Small intestine (tissue), 7 donors: ENCODE results near the gene GMPR2. TPM values are rescaled to one million over a fixed set of nuclear protein-coding genes. Genes with fewer than 3 reads are reported as not detected.

Experiments used
- DNase-seq, 2 donors: peaks; one replicate each; pipeline versions ENCODE4 v3.0.0 to v3.0.0-alpha.2; 2013
- FAIRE-seq: peaks from 2 replicates; lab custom pipeline; 2012; peaks lifted over from hg19 to GRCh38; lab: Jason Lieb, UNC
- H3K27ac ChIP-seq, 3 donors: one replicate each; pipeline ENCODE4 v1.5.1; 2013; ENCODE audit warnings: low read length in 2 of 3, mild to moderate bottlenecking in 2 of 3, control low read depth in 1 of 3, inconsistent platforms in 1 of 3, low read depth in 1 of 3, moderate library complexity in 1 of 3
- H3K27me3 ChIP-seq, 3 donors: one replicate each; pipeline ENCODE4 v1.6.1; 2013; ENCODE audit warnings: low read length in 3 of 3, inconsistent platforms in 1 of 3; ENCODE audit not compliant: control insufficient read depth in 3 of 3, insufficient read depth in 3 of 3
- H3K36me3 ChIP-seq, 3 donors: one replicate each; pipeline ENCODE4 v1.6.1; 2013; ENCODE audit warnings: low read length in 3 of 3, inconsistent platforms in 1 of 3, low read depth in 1 of 3, mild to moderate bottlenecking in 1 of 3, moderate library complexity in 1 of 3; ENCODE audit not compliant: control insufficient read depth in 3 of 3, insufficient read depth in 2 of 3
- H3K4me1 ChIP-seq, 3 donors: one replicate each; pipeline ENCODE4 v1.6.1; 2013; ENCODE audit warnings: low read length in 2 of 3, inconsistent platforms in 1 of 3, low read depth in 1 of 3, mild to moderate bottlenecking in 1 of 3, moderate library complexity in 1 of 3; ENCODE audit not compliant: control insufficient read depth in 3 of 3, insufficient read depth in 2 of 3
- H3K4me3 ChIP-seq, 3 donors: one replicate each; pipeline ENCODE4 v1.5.1; 2013; ENCODE audit warnings: low read length in 3 of 3, control low read depth in 1 of 3, inconsistent platforms in 1 of 3, low read depth in 1 of 3, mild to moderate bottlenecking in 1 of 3, moderate library complexity in 1 of 3
- H3K9me3 ChIP-seq, 2 donors: one replicate each; pipeline ENCODE4 v1.6.1; 2013; ENCODE audit warnings: low read depth in 1 of 2, low read length in 1 of 2; ENCODE audit not compliant: control insufficient read depth in 2 of 2, insufficient read depth in 1 of 2
- WGBS, 3 donors: extraction: QIAGEN DNeasy Blood & Tissue Kit; methylation state at CpG; one replicate each; pipeline ENCODE4 v1.1.7; 2013; 5-methylcytosine and 5-hydroxymethylcytosine counted together
- polyA plus RNA-seq, 4 donors: library from polyadenylated mRNA; stranded (reverse) in 3 of 4; unstranded in 1 of 4; fragments of 200-250 nt in 3 of 4; fragments of 120-200 nt in 1 of 4; gene quantifications; one replicate each; pipeline versions ENCODE4 v1.2.1 to v1.2.3, GENCODE V29; 2013
- donor health status: healthy with polysubstance abuse.
- donor health status: control.
- donor health status: control.
- donor health status: Bipolar disorder and iron deficiency.
- donor health status: healthy.

GMPR2 gene
- polyA plus RNA-seq, 4 donors = 57.4 to 94.1 (median 76.0) TPM

GRCh38 chr14:24273422-24273998, 40.8 kb downstream of the GMPR2 start:
- H3K9me3 ChIP-seq = no peaks in the 10 kb centered on the region
- H3K27me3 ChIP-seq = no peaks in the 10 kb centered on the region
- H3K4me3 ChIP-seq = no peak overlapping the region
- FAIRE-seq (no peak), DNase-seq (no peak)
- 76 to 87% (median 77%) methylated on average over 3 of the region's 3 CpGs for WGBS, 3 donors
- H3K4me1 ChIP-seq = peaks cover 0 to 12% (median 6%) of the 10 kb centered on the region in 3 donors
- H3K27ac ChIP-seq = no peak overlapping the region
- peaks cover 0 to 20% (median 0%) of the 10 kb centered on the region in 3 donors for H3K36me3 ChIP-seq

- Histone ChIP-seq H3K4me1 (peaks cover 0 to 12% (median 6%) of the 10 kb centered on the region in 3 donors), H3K36me3 (peaks cover 0 to 14% (median 0%) of the 10 kb centered on the region in 3 donors), H3K9me3 (no peaks in the 10 kb centered on the region), H3K4me3 (no peak overlapping the region), H3K27ac (peak overlapping the region in 1 of 3 donors; percentile 49), H3K27me3 (no peaks in the 10 kb centered on the region)
- DNase-seq (peak in 1 of 2 donors; percentile 29), FAIRE-seq (no peak)
- 22 to 54% (median 26%) methylated on average over 3 of the region's 3 CpGs for WGBS, 3 donors
These were observed 41.4 kb downstream of the GMPR2 start for GRCh38 chr14:24274101-24274543.

GRCh38 chr14:24277071-24277470, 44.3 kb downstream of the GMPR2 start:
- peaks cover 0 to 3% (median 2%) of the 10 kb centered on the region in 3 donors for H3K4me1 ChIP-seq
- no peak overlapping the region for H3K4me3 ChIP-seq
- whole genome bisulfite sequencing, 3 donors = 92 to 95% (median 92%) methylated on average over 6 of the region's 6 CpGs
- DNase-seq (no peak), FAIRE-seq (no peak)
- H3K9me3 ChIP-seq = no peaks in the 10 kb centered on the region
- peaks cover 0 to 7% (median 0%) of the 10 kb centered on the region in 3 donors for H3K36me3 ChIP-seq
- no peak overlapping the region for H3K27ac ChIP-seq
- H3K27me3 ChIP-seq = no peaks in the 10 kb centered on the region

- peaks cover 0 to 2% (median 2%) of the 10 kb centered on the region in 3 donors for H3K4me1 ChIP-seq
- H3K27me3 ChIP-seq = no peaks in the 10 kb centered on the region
- H3K27ac ChIP-seq = no peak overlapping the region
- DNase-seq (no peak), FAIRE-seq (no peak)
- no peaks in the 10 kb centered on the region for H3K9me3 ChIP-seq
- no peak overlapping the region for H3K4me3 ChIP-seq
- 75 to 91% (median 90%) methylated on average over 11 of the region's 11 CpGs for WGBS, 3 donors
- peaks cover 0 to 9% (median 0%) of the 10 kb centered on the region in 3 donors for H3K36me3 ChIP-seq
These were observed 45.0 kb downstream of the GMPR2 start for GRCh38 chr14:24277606-24278321.

DNA sequence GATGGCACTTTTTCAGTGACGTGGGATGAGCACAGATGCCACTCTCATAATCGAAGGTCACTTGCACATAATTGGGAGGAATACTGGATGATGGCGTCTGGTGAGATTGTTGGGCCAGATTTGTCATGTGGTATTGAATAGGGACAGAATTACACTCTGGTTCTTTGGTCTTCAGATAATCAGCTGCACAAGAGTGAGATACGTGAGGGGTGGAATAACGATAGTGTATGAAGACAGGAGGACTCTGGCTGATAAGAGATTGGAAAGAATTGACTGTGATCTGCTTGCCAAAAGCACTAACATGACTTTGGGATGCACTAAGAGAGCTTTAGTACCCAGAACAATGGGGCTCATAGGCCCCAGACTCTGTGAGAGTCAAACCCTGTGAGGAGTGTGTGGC, 45.7 kb downstream of the GMPR2 start:
- Histone ChIP-seq H3K27me3 (no peaks in the 10 kb centered on the region), H3K36me3 (peaks cover 0 to 9% (median 0%) of the 10 kb centered on the region in 3 donors), H3K4me1 (peaks cover 0 to 2% (median 2%) of the 10 kb centered on the region in 3 donors), H3K9me3 (no peaks in the 10 kb centered on the region), H3K27ac (no peak overlapping the region), H3K4me3 (no peak overlapping the region)
- 91% methylated on average over 5 of the region's 5 CpGs for WGBS, 3 donors
- FAIRE-seq (no peak), DNase-seq (no peak)

DNA sequence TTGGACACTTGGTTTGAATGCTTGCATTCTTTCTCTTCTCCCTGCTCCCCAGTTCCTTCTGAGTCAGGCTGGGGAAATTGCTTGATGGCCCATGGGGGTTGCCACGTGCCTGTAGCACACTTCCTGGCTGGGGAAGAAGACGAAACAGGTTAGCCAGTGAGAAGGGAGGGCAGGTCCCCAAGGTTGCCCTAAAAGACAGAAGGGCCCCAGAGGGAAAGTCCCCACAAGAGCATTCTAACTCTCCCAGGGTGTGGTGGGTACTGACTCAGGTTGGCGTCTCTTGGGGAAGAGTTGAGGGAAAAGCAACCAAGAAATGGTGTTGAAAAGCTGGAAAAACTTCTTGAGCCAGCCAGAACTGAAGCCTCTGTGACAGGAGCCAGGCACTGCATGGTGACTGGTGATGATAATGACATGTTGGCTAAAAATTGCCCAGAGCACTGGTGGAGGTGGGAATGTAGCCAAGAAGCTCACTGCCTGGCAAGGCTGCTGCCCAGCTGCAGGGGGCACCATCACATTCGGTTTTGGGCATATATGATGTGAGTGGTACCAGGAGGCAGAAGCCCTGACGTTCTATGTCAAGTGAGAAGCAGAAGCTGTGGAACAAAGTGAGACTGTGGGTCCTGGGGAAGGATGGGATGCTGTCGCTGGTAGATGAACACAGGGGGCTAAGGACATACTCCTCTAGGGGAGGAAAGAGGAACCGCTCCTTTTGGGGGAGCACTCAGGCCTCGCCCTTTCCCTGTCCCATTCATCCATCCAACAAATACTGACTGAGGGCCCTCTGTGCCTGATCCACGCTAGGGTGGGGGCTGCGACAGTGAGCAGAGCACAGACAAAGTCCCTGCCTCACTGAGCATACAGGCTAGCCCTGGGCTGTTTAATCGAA, 46.8 kb downstream of the GMPR2 start:
- peaks cover 0 to 7% (median 0%) of the 10 kb centered on the region in 3 donors for H3K36me3 ChIP-seq
- FAIRE-seq = no peak
- no peaks in the 10 kb centered on the region for H3K4me1 ChIP-seq
- no peaks in the 10 kb centered on the region for H3K27me3 ChIP-seq
- no peak overlapping the region for H3K27ac ChIP-seq
- 67 to 77% (median 73%) methylated on average over 11 of the region's 11 CpGs for WGBS, 3 donors
- DNase-seq = no peak
- no peak overlapping the region for H3K4me3 ChIP-seq
- H3K9me3 ChIP-seq = no peaks in the 10 kb centered on the region

DNA sequence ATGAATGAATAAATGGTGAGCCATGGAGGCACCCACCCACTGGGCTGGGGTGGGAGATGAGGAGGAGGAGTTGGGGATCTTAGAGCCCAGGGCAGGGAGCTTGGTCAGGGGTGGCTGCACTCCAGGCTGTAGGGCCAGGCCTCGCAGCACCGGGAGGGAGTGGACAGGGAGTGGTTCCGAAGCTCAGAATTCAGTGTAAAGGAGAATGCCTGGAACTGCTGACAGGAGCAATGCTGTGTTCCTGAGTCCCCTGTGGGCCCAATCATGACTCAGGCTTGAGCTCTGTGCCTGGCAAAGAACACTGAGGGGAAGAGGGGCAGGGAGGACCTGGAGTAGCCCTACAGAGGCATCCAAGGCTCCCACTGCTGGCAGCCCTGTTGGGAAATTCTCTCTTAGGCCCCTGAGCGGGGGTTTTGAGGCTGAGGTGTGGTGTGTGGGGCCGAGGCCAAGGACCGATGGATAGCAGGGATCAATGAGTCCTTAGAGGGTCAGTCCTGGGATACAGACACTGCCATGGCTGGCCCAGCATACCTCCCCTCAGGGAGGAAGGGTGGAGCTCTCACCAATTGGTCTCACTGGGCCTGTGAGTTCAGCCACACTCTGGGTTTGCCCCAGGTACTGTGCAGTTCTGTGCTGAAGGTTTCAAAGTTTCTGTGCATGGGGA, 48.2 kb downstream of the GMPR2 start:
- no peaks in the 10 kb centered on the region for H3K27me3 ChIP-seq
- H3K27ac ChIP-seq = no peak overlapping the region
- H3K4me1 ChIP-seq = no peaks in the 10 kb centered on the region
- H3K36me3 ChIP-seq = peaks cover 0 to 3% (median 0%) of the 10 kb centered on the region in 3 donors
- FAIRE-seq (no peak), DNase-seq (no peak)
- H3K4me3 ChIP-seq = no peak overlapping the region
- no peaks in the 10 kb centered on the region for H3K9me3 ChIP-seq
- WGBS, 3 donors = 86 to 91% (median 87%) methylated on average over 6 of the region's 6 CpGs

- FAIRE-seq = no peak
- Histone ChIP-seq H3K27ac (no peak overlapping the region), H3K4me3 (no peak overlapping the region), H3K9me3 (no peaks in the 10 kb centered on the region), H3K4me1 (no peaks in the 10 kb centered on the region), H3K36me3 (peaks cover 0 to 5% (median 0%) of the 10 kb centered on the region in 3 donors), H3K27me3 (no peaks in the 10 kb centered on the region)
- 91 to 95% (median 92%) methylated on average over 7 of the region's 7 CpGs for WGBS, 3 donors
- no peak for DNase-seq
These were observed 48.9 kb downstream of the GMPR2 start for GRCh38 chr14:24281636-24282035.
